GM18508 (cell line): ENCODE data around the gene SEC24D.
A peak's percentile ranks its signal among the peaks of the same experiment; 100 is the strongest.

Experiments used
- ATAC-seq: cut with Tn5 transposase; IDR thresholded peaks from one replicate; pipeline ENCODE4 v1.9.1; 2021; ENCODE audit warnings: moderate number of reproducible peaks; ENCODE audit not compliant: insufficient read depth, unreplicated experiment

SEC24D gene

DNA sequence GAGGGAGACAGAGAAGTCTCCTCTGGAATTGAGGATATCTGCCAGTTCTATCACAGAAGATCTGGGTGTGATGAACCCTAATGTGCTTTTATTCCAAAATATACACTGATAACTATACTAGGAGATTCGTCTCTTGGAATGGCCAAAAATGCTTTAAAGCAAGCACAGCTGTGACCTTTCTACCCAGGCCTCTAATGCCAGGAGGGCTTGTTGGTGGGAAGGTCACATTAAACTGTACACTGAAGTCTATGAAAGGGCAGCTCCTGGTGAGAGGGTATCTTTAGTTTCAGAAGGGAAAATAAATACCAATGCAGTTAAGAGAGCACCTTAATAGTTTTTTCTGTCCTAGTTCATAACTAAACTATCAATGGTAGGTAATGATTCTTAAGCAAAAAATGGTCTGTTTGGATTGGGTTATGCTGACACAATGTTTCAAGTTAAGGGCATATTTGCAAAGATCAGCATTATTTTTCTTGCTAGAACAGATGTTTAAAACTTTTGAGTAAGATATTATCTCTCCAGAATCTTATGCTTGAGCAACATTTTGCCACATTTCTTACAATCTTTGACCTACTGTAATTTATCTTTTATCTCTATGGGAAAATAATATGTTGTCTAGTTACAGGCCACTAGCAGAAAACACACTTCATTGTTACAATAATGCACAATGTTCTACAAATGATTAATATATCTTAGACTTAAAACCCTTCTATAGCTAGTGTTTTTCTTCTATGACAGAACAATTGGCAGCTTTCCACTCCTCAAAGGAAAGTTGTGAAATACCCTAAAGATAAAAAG lies 59.6 kb downstream of the SEC24D start:
- ATAC-seq: no peak

DNA sequence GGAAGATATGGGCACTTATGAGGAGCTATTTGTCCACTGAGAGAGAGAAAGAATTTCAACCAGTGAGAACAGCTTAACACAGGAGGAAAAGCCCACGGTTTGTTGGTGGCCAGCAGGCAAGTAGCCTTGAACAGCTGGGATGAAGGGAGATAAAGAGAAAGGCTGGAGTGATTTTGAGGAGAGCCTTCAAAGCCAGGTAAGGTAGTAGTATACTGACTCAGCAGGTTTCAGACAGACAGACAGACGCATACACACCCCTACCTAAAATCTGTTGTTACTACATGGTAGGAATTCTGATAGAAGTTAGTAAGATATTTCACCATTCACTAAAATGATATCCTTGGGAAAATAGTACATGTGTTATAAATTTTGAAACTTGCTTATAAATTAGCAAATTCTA lies 60.5 kb downstream of the SEC24D start:
- no peak for ATAC-seq

DNA sequence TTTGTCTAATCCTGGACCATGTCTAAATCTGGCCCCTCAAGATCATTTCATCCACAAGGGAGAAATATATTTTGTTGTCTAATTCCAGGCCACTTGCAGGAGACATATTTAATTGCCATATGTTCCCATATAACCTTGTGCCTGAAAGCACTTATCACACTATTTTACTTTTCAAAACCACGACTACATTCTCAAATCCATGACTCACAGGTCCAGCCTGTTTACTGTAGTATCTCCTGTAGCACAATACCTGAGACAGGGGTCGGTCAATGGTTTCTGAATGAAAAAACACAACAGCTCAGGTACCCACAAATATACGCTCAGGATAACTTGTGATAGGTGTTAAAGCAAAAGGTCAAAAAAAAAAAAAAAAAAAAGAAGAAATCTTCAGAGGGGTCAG lies 60.9 kb downstream of the SEC24D start:
- ATAC-seq: no peak

DNA sequence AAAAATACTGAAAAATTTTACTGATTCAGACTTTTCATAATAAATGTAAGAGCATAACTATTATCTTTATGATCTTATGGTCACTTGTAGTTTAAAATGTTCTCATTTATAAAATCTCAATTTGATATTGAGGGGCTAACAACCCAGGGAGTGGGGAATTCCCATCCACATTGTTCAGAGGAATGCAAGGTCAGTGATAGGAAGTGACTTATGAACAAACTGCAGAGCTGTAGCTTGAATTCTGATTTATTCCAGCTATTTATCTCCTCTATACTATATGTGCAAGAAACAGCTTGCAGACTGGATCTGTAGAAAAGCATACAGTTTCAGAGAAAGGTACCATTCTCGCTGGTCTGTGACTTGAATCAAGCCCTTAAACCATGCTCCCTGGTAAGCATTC lies 61.6 kb downstream of the SEC24D start:
- ATAC-seq: no peak

DNA sequence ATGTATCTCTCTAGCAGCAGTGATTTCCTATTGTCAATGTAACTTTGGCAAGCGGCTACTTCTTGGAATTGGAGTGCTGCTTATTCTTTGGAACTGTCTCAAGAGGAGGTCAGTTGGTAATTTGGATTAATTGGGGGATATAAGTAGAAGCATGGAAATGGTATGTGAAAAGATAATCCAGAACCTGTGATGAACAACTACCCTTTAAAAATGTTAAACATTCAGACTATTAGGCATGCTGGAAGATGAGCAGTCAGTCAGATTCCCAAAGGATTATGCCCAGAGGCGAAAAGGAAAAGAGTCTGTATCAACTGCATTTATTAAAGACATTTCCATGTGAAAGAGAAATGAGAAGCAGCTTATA lies 62.5 kb downstream of the SEC24D start:
- no peak for ATAC-seq

DNA sequence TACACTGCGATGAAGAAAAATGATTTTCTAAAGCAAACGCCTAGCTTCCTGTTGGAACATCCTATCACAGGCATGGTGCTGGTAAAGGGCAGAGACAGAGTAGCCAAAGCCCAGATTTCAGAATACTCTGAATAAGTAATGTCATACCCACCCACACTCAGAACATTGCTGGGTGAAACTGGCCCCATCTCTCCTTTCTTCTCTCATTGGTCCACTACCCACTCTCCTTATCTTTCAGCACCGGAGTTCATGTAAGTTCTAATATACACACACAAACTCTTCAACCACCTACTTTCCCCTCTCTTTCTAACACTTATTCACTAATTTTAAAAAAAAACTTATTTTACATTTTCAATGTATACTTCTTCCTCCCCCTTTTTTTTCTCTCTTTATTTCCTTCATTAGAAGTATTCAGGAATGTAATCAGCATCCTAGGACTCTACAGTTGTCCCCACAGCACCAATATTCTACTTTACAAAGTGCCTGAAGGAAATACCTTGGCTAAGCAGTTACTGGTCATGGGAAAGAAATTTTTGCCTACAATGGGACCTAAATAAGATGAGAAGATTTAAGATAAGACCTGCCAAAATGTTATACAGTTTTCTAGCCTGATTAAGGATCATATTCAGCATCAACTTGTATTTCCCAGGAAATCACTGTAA lies 63.0 kb downstream of the SEC24D start:
- no peak for ATAC-seq

DNA sequence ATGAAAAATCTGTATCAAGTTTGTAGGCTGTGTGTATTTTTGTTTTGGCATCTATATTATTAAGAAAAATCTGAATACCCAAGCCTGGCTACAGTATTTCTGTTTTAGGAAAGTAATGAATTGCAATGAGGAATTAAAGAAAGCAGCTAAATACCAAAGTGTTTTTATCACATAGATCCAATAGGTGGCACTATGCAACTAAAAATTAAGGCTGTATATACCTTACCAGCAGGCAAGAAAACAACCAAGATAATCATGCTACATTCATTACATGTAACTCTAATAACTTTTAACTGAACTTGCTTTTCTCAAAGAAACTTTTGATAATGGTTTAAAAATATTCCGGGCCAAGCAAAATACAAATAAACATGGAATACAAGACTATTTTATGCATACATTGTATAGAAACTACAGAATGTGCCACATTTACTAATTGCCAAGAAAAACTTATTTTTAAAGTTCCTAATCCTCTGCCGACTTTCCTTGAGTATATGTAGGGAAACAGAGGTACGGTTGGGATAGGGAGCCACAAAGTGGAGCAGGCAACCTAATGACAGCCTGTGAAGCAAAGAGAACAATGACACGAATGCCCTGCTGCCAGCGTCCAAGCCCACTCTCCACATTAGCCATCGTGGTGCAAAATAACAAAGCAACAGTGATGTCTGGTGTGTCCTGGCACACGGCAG lies 63.7 kb downstream of the SEC24D start:
- ATAC-seq: peak; percentile 51

DNA sequence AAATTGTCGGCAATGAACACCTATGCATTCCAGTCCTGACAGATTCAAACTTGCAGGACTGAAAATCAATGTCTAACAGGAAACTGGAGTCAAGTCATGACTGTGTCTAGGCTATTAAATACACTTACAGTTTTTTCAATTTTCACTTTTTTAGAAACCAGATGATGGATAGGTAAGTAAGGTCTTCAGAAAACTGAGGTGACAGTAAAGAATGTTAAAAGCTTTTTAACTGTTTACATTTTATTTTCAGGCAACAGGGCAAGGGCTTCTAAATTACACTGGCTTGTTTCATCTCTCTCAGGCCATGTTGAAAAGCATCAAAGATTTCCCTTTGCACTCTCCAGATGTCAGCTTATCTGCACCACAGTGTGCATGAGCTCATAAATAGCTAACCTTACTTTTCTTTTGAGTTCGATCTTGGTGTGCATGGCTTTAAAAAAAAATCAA lies 65.2 kb downstream of the SEC24D start:
- no peak for ATAC-seq

DNA sequence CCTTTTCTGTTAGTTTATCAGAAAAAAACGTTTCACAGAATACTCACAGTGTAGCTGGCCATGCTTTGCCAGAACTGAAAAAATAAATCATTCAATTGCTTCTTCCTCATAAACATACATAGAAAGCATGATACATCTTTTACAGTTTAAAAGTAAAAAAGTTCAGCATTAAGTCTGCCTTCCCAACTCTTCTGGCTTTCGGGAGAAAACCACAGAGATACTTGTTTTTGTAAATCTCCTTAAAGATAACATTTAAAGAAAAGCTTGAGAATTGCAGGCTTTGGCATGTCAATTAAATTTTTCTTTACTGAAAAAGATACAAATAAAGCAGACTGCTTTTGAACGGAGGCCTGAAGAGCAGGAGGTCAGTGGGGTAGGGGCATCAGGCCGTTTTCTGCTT lies 66.8 kb downstream of the SEC24D start:
- ATAC-seq: no peak

DNA sequence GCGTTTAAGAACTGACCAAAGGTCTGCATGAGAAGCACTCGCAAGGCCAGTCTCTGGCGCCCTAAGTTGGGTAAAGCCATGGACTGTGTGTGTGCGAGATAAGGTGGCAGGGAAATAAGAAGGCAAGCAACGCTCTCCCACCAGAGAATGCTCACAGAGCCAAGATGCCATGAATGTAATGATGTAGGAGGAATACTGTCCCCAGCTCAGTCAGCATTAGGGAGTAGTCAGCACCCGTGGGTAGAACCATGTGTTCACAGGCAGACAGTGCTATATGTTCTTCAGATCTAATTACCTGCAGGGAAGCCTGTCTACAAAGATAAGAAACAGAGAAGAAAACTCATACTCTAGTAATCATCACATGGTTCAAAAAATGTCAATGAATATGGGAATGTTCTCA lies 68.8 kb downstream of the SEC24D start:
- no peak for ATAC-seq

DNA sequence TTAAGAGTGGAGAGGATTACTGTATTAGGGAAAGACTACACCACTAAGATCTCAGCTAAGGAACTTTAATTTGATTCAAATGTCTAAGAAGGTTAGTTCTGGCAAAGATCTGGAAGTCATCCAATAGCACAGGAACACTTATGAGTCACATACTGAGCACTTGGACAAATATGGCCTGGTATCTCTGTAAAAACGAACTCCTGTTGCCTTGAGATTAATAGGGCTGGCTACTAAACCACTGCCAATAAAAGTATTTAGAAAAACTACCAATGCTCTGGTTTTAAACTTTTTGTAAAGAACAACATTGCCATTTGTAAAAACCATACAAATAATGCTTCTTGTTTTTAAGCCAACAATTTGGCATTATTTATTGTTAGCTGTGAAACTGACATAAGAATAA lies 70.5 kb downstream of the SEC24D start:
- no peak for ATAC-seq

DNA sequence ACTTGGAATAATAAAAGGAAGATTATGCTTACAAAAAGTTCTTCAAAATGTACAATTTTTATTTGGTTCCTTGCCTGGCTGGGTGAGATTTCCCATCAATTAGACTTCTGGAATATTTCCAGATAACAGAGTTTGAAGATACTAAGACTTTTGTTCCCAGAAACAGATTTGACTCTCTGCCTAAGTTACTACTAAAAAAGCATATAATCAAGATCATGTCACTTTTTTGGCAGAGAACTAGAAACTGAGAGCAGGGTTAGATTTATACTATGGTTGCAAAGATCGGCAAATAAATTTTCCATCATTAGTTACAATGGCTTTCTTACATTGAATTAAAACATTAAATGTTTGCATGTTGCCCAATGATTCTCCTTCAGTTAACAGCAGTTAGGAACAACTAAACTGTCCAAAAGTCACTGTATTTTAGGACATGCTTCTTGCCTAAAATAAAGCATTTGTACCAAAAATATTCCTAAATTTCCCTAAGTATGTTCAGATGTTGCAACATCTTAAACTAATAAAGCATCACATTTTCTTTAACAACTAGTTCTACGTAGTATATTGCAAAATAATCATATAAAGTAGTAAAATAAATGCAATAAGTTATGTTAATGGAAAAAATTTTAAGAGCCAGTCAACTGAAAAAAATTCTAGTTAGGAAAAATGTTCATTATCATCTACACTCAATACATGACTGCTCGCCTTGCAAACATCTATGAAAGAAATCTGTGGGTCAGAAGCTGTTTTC lies 73.0 kb downstream of the SEC24D start:
- ATAC-seq: no peak

DNA sequence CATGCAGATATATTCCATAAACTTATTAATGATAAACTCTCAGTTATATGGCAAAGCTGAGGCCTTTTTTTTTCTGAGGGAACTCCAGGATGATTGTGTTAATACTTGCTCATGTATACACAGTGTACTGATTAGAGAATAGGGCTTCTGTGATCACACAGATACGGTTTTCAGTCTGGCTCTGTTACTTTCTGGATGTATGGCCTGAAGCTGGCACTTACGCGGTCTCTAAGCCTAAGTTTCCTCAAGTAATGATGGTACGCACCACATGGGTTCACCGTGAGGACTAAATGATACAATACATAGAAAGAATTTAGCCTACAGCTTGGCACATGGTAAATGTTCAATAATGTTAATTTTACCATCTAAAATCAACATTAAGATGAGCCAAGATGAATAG lies 73.8 kb downstream of the SEC24D start:
- no peak for ATAC-seq

DNA sequence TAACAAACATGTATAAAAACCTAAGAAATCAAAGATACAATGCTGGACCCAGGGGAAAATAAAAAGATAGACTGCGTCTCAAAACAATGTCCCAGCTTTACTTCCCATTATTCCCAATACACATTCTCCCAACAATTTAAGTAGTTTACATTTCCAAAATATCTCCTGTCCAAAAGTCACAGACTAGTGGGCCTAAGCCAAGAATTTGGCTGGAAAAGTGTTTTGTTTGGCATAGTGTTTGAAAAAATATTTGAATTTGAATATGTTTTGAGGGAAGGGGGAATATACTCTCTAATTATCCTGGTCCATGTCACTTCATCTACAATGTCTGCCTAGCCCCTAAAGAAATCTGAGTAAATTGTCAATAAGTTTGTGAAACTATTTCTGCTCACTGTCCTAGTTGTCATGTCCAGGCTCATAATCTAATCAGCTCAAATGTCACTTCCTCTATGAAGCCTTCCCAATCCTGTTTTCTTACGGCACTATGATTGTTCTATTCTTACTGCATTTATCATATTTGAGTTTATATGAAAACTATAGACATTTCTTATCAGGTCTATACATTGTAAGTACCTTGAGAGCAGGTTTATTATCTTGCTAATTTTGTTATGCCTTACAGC lies 74.4 kb downstream of the SEC24D start:
- no peak for ATAC-seq

DNA sequence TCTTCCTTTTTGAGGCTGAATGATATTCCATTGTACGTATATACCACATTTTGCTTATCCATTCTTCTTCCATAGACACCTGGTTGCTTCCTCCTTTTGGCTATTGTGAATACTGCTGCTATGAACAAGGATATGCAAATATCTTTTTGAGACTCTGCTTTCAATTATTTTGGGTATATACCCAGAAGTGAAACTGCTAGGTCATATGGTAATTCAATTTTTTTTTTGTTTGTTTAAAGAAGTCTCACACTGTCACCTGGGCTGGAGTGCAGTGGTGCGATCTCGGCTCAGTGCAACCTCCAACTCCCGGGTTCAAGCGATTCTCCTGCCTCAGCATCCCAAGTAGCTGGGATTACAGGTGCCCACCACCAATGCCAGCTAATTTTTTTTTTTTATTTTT lies 75.4 kb downstream of the SEC24D start:
- ATAC-seq: peak; percentile 96

DNA sequence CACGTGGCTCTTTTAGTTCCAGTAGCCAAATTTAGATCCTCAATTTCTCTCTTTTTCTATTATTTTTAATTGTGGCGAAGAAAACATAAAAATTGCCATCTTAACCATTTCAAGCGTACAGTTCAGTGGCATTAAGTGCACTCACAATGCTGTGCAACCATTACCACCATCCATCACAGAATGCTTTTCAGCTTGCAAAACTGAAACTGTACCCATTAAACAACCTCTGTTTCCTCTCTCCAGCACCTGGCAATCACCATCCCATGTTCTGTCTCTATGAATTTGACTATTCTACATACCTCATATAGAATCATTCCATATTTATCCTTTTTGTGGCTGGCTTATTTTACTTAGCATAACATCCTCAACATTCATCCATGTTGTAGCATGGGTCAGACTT lies 75.8 kb downstream of the SEC24D start:
- ATAC-seq: peak; percentile 8

DNA sequence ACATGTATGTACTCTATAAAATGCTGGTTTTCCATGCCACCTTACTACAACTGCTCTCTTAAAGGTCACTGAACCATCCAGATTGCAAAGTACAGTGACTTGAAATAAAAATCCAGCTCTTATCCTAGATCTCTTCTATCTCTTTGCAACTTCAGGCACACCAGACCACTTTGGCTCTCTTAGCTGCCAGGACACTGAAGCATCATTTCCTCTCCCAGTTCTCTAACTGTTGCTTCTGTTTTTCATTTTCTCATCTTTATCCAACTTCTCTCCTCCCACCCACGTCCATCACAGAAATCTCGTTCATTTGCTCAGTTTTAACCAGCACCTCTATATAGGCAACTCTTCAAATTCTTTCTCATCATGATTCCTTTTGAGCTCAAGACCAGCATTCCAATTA lies 76.4 kb downstream of the SEC24D start:
- no peak for ATAC-seq

DNA sequence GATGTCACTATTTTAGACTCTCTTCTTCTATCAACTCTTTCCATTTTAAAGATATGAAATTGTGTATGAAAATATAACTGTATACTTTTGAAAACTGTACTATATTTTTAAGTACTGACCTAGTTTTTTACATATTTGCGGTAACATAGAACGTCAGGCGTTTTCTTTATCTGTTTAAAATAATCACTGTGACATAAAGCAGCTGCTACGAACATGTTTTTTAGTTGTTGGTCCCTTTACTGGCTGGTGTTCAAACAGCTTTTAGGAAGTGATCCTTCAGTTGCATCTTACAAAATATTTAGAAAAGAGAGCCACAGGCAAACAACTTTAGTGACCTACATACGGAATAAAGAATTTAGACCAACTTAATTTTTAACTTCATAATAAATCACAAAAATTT lies 77.6 kb downstream of the SEC24D start:
- no peak for ATAC-seq

DNA sequence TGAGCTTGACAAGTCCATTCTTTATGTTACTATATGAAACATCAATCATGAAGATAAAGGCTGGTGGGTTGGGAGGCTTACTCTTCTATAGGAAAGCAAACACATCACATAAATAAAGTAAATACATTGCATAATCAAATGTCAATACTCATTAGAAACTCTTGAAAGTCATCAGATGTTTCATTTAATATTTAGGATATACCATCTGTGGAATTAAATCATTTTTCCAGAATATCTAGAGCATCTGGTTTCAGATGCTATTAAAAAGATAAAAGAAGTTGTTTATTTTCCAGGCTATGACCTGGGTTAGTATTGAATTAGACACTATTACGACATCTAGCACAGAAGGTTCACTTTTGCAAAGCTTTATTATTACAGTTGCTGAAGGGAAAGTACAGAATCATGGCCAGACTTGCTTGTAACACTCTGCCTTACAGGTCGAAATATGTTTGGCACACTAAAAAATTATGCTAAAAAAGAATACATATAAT lies 78.1 kb downstream of the SEC24D start:
- ATAC-seq: no peak

DNA sequence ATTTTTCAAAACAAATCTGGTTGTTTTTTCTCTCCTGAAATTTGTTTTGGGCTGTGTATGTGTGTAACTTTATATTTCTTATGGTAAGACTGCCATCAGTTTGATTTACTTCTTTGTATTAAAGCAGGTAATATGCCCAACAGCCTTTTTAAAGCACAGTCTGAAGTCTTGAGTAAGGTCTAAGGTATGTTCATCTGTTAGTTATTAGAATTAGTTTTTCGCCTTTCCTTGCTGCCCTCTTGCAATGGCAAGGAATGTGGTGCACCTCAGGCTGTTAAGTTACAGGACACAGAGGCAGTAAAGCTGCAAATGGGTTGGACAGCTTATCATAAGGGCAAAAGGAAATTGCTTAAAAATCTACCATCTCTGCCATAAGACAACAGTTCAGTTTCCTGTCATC lies 79.0 kb downstream of the SEC24D start:
- no peak for ATAC-seq
